HEK293 (cell line): ENCODE data around the gene PGS1.

ENCODE experiments used
- BCL11A ChIP-seq: fragments of 450-650 bp; formaldehyde crosslinking; IDR thresholded peaks from 2 replicates; pipeline ENCODE4 v1.5.1; 2016; ENCODE audit warnings: low read depth, missing biosample characterization, missing genetic modification characterization
- EGR2 ChIP-seq: fragments of 450-650 bp; formaldehyde crosslinking; IDR thresholded peaks from 2 replicates; pipeline ENCODE4 v1.5.1; 2016; ENCODE audit warnings: low read depth, missing biosample characterization, missing genetic modification characterization
- IKZF3 ChIP-seq: fragments of 450-650 bp; IDR thresholded peaks from 2 replicates; pipeline ENCODE4 v1.5.0; 2018; ENCODE audit warnings: missing biosample characterization, mild to moderate bottlenecking, missing genetic modification characterization, moderate library complexity
- KLF16 ChIP-seq: fragments of 450-650 bp; formaldehyde crosslinking; IDR thresholded peaks from 2 replicates; pipeline ENCODE4 v1.5.1; 2017; ENCODE audit warnings: missing biosample characterization, missing genetic modification characterization
- ZFHX2 ChIP-seq: fragments of 450-650 bp; formaldehyde crosslinking; conservative IDR thresholded peaks from 2 replicates; pipeline ENCODE4 v1.5.1; 2016; ENCODE audit warnings: missing biosample characterization, missing genetic modification characterization
- ZIC2 ChIP-seq: fragments of 450-650 bp; formaldehyde crosslinking; IDR thresholded peaks from 2 replicates; pipeline ENCODE4 v1.5.1; 2016; ENCODE audit warnings: missing biosample characterization, missing genetic modification characterization
- ZNF148 ChIP-seq: fragments of 450-650 bp; formaldehyde crosslinking; IDR thresholded peaks from 2 replicates; pipeline ENCODE4 v1.5.0; 2017; ENCODE audit warnings: missing biosample characterization, missing genetic modification characterization, borderline replicate concordance
- ZNF184 ChIP-seq: fragments of 450-650 bp; IDR thresholded peaks from 2 replicates; pipeline ENCODE4 v1.5.1; 2018; ENCODE audit warnings: missing biosample characterization, mild to moderate bottlenecking, missing genetic modification characterization
- ZNF214 ChIP-seq: fragments of 450-650 bp; formaldehyde crosslinking; IDR thresholded peaks from 2 replicates; pipeline ENCODE4 v1.5.1; 2017; ENCODE audit warnings: missing biosample characterization, mild to moderate bottlenecking, missing genetic modification characterization, borderline replicate concordance
- ZNF26 ChIP-seq: fragments of 450-650 bp; formaldehyde crosslinking; IDR thresholded peaks from 2 replicates; pipeline ENCODE4 v1.5.1; 2016; ENCODE audit warnings: missing biosample characterization, missing genetic modification characterization
- ZNF280C ChIP-seq: fragments of 450-650 bp; formaldehyde crosslinking; IDR thresholded peaks from 2 replicates; pipeline ENCODE4 v1.5.1; 2016; ENCODE audit warnings: missing biosample characterization, missing genetic modification characterization
- ZNF423 ChIP-seq: fragments of 450-650 bp; formaldehyde crosslinking; IDR thresholded peaks from 2 replicates; pipeline ENCODE4 v1.5.1; 2016; ENCODE audit warnings: missing biosample characterization, missing genetic modification characterization
- ZNF501 ChIP-seq: fragments of 450-650 bp; formaldehyde crosslinking; IDR thresholded peaks from 2 replicates; pipeline ENCODE4 v1.5.1; 2016; ENCODE audit warnings: missing biosample characterization, missing genetic modification characterization
- ZNF529 ChIP-seq: fragments of 450-650 bp; formaldehyde crosslinking; IDR thresholded peaks from 2 replicates; pipeline ENCODE4 v1.5.1; 2017; ENCODE audit warnings: missing genetic modification characterization, missing biosample characterization; ENCODE audit not compliant: insufficient replicate concordance
- ZNF600 ChIP-seq: fragments of 450-650 bp; formaldehyde crosslinking; IDR thresholded peaks from 2 replicates; pipeline ENCODE4 v1.5.1; 2016; ENCODE audit warnings: missing biosample characterization, missing genetic modification characterization
- ZNF610 ChIP-seq: fragments of 450-650 bp; formaldehyde crosslinking; IDR thresholded peaks from 2 replicates; pipeline ENCODE4 v1.5.1; 2016; ENCODE audit warnings: missing biosample characterization, missing genetic modification characterization, borderline replicate concordance
- ZNF677 ChIP-seq: fragments of 450-650 bp; IDR thresholded peaks from 2 replicates; pipeline ENCODE4 v1.5.0; 2018; ENCODE audit warnings: missing biosample characterization, mild to moderate bottlenecking, missing genetic modification characterization, moderate library complexity
- TF ChIP-seq, protein P1 (sequence below): fragments of 450-650 bp; formaldehyde crosslinking; IDR thresholded peaks from 2 replicates; pipeline ENCODE4 v1.5.1; 2016; ENCODE audit warnings: missing biosample characterization, missing genetic modification characterization
- TF ChIP-seq, protein P2 (sequence below): fragments of 450-650 bp; formaldehyde crosslinking; IDR thresholded peaks from 2 replicates; pipeline ENCODE4 v1.5.1; 2017; ENCODE audit warnings: missing biosample characterization, mild to moderate bottlenecking, missing genetic modification characterization, moderate library complexity
- TF ChIP-seq, protein P3 (sequence below): fragments of 450-650 bp; formaldehyde crosslinking; IDR thresholded peaks from 2 replicates; pipeline ENCODE4 v1.5.1; 2016; ENCODE audit warnings: missing biosample characterization, missing genetic modification characterization
- TF ChIP-seq, protein P4 (sequence below): fragments of 450-650 bp; formaldehyde crosslinking; conservative IDR thresholded peaks from 2 replicates; pipeline ENCODE4 v1.5.1; 2016; ENCODE audit warnings: low read depth, missing biosample characterization, missing genetic modification characterization
- TF ChIP-seq, protein P5 (sequence below): fragments of 450-650 bp; formaldehyde crosslinking; IDR thresholded peaks from 2 replicates; pipeline ENCODE4 v1.5.1; 2016; ENCODE audit warnings: missing biosample characterization, missing genetic modification characterization

The PGS1 gene

DNA sequence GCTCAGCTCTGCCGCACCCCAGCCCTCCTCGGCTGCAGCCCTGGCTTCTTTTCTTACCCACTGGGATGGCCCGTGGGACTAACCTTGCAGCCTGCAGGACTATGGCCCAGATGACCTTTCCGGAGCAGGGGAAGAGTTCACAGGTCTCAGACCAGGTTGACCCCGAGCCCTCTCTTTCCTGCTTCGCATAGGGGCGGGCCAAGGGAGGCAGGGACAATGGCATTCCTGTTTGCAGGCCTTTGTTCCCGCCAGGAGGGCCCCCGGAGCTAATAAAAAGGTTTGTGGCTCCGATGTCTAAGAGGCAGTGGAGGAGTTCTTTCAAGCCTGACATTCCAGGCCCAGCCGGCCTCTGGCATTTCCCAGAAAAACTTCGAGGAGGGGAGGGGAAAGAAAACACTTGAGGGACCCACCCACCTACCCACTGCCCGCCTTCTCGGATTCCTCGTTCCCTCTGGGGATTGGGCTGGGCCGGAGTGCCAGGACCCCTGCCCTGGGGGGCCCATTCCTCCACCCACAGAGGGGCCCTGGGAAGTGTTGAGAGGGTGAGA, 12.8 kb upstream of the PGS1 start (continued):
- TF ChIP-seq ZNF26 (tag by site-specific recombination) (no peak), ZNF214 (tag by site-specific recombination) (no peak), EGR2 (tag by site-specific recombination) (peak; percentile 90), IKZF3 (tag by site-specific recombination) (no peak), ZNF610 (no peak), ZNF423 (tag by site-specific recombination) (no peak), ZNF280C (tag by site-specific recombination) (no peak), ZFHX2 (tag by site-specific recombination) (peak; percentile 96), KLF16 (no peak), ZNF677 (tag by site-specific recombination) (no peak), ZNF501 (tag by site-specific recombination) (no peak), ZNF529 (no peak), BCL11A (no peak), ZNF184 (tag by site-specific recombination) (no peak), ZNF148 (tag by site-specific recombination) (no peak), ZIC2 (peak; percentile 59), ZNF600 (tag by site-specific recombination) (no peak)
- TF ChIP-seq, protein P1, sequence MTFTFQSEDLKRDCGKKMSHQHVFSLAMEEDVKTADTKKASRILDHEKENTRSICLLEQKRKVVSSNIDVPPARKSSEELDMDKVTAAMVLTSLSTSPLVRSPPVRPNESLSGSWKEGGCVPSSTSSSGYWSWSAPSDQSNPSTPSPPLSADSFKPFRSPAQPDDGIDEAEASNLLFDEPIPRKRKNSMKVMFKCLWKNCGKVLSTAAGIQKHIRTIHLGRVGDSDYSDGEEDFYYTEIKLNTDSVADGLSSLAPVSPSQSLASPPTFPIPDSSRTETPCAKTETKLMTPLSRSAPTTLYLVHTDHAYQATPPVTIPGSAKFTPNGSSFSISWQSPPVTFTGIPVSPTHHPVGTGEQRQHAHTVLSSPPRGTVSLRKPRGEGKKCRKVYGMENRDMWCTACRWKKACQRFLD (tag by site-specific recombination) = no peak
- TF ChIP-seq, protein P2, sequence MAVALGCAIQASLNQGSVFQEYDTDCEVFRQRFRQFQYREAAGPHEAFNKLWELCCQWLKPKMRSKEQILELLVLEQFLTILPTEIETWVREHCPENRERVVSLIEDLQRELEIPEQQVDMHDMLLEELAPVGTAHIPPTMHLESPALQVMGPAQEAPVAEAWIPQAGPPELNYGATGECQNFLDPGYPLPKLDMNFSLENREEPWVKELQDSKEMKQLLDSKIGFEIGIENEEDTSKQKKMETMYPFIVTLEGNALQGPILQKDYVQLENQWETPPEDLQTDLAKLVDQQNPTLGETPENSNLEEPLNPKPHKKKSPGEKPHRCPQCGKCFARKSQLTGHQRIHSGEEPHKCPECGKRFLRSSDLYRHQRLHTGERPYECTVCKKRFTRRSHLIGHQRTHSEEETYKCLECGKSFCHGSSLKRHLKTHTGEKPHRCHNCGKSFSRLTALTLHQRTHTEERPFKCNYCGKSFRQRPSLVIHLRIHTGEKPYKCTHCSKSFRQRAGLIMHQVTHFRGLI (tag by site-specific recombination) = no peak
- TF ChIP-seq, protein P3, sequence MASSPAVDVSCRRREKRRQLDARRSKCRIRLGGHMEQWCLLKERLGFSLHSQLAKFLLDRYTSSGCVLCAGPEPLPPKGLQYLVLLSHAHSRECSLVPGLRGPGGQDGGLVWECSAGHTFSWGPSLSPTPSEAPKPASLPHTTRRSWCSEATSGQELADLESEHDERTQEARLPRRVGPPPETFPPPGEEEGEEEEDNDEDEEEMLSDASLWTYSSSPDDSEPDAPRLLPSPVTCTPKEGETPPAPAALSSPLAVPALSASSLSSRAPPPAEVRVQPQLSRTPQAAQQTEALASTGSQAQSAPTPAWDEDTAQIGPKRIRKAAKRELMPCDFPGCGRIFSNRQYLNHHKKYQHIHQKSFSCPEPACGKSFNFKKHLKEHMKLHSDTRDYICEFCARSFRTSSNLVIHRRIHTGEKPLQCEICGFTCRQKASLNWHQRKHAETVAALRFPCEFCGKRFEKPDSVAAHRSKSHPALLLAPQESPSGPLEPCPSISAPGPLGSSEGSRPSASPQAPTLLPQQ (tag by site-specific recombination) = no peak
- TF ChIP-seq, protein P4, sequence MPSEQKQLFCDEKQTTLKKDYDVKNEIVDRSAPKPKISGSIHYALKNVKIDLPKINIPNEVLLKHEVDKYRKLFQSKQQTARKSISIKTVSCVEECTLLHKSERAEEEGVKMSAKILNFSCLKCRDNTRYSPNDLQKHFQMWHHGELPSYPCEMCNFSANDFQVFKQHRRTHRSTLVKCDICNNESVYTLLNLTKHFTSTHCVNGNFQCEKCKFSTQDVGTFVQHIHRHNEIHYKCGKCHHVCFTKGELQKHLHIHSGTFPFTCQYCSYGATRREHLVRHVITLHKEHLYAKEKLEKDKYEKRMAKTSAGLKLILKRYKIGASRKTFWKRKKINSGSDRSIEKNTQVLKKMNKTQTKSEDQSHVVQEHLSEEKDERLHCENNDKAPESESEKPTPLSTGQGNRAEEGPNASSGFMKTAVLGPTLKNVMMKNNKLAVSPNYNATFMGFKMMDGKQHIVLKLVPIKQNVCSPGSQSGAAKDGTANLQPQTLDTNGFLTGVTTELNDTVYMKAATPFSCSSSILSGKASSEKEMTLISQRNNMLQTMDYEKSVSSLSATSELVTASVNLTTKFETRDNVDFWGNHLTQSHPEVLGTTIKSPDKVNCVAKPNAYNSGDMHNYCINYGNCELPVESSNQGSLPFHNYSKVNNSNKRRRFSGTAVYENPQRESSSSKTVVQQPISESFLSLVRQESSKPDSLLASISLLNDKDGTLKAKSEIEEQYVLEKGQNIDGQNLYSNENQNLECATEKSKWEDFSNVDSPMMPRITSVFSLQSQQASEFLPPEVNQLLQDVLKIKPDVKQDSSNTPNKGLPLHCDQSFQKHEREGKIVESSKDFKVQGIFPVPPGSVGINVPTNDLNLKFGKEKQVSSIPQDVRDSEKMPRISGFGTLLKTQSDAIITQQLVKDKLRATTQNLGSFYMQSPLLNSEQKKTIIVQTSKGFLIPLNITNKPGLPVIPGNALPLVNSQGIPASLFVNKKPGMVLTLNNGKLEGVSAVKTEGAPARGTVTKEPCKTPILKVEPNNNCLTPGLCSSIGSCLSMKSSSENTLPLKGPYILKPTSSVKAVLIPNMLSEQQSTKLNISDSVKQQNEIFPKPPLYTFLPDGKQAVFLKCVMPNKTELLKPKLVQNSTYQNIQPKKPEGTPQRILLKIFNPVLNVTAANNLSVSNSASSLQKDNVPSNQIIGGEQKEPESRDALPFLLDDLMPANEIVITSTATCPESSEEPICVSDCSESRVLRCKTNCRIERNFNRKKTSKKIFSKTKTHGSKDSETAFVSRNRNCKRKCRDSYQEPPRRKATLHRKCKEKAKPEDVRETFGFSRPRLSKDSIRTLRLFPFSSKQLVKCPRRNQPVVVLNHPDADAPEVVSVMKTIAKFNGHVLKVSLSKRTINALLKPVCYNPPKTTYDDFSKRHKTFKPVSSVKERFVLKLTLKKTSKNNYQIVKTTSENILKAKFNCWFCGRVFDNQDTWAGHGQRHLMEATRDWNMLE (tag by site-specific recombination) = no peak
- TF ChIP-seq, protein P5, sequence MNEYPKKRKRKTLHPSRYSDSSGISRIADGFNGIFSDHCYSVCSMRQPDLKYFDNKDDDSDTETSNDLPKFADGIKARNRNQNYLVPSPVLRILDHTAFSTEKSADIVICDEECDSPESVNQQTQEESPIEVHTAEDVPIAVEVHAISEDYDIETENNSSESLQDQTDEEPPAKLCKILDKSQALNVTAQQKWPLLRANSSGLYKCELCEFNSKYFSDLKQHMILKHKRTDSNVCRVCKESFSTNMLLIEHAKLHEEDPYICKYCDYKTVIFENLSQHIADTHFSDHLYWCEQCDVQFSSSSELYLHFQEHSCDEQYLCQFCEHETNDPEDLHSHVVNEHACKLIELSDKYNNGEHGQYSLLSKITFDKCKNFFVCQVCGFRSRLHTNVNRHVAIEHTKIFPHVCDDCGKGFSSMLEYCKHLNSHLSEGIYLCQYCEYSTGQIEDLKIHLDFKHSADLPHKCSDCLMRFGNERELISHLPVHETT (tag by site-specific recombination) = no peak
